ENCODE data around the gene TAF1D. TPM values are rescaled to one million over a fixed set of nuclear protein-coding genes. Genes with fewer than 3 reads are reported as not detected.

TAF1D gene
- total RNA-seq, 4 donors from 2014 or later = 68.8 to 178 (median 116) TPM

- intact Hi-C loops (cut with DNase I) = no loop called here
- H3K27ac ChIP-seq = no peak overlapping the region
- TF ChIP-seq POLR2A (IDR thresholded peaks at IDR 0.05) = no peak
- no peak for TF ChIP-seq CTCF (IDR thresholded peaks at IDR 0.05)
- H3K4me3 ChIP-seq = no peak overlapping the region
- H3K9me3 ChIP-seq = no peaks in the 10 kb centered on the region
- H3K36me3 ChIP-seq = peaks cover 0 to 99% (median 18%) of the 10 kb centered on the region in 3 donors
- no peaks in the 10 kb centered on the region for H3K27me3 ChIP-seq
- DNase-seq = no peak
- H3K4me1 ChIP-seq = no peaks in the 10 kb centered on the region
These were observed 46.7 kb downstream of the TAF1D start for GRCh38 chr11:93694557-93694956.

- TF ChIP-seq CTCF (IDR thresholded peaks at IDR 0.05) = no peak
- TF ChIP-seq POLR2A (IDR thresholded peaks at IDR 0.05) = no peak
- Histone ChIP-seq H3K9me3 (no peaks in the 10 kb centered on the region), H3K27ac (no peak overlapping the region), H3K4me3 (no peak overlapping the region), H3K4me1 (no peaks in the 10 kb centered on the region), H3K36me3 (peaks cover 0 to 99% (median 18%) of the 10 kb centered on the region in 3 donors), H3K27me3 (no peaks in the 10 kb centered on the region)
- intact Hi-C loops (cut with DNase I) = no loop called here
- WGBS, 2 donors = 91 to 92% methylated on average over 2 of the region's 2 CpGs
- DNase-seq = no peak
These were observed 47.2 kb downstream of the TAF1D start for GRCh38 chr11:93694109-93694508.

- 57 to 76% methylated on average over 2 of the region's 2 CpGs for WGBS, 2 donors
- no peaks in the 10 kb centered on the region for H3K9me3 ChIP-seq
- H3K27ac ChIP-seq = no peak overlapping the region
- H3K36me3 ChIP-seq = peaks cover 0 to 97% (median 0%) of the 10 kb centered on the region in 3 donors
- TF ChIP-seq CTCF (IDR thresholded peaks at IDR 0.05) = no peak
- no peak for TF ChIP-seq POLR2A (IDR thresholded peaks at IDR 0.05)
- H3K4me1 ChIP-seq = no peaks in the 10 kb centered on the region
- no peak overlapping the region for H3K4me3 ChIP-seq
- intact Hi-C loops (cut with DNase I) = no loop called here
- no peaks in the 10 kb centered on the region for H3K27me3 ChIP-seq
- DNase-seq = no peak
These were observed 52.1 kb downstream of the TAF1D start for GRCh38 chr11:93689240-93689639.

- 47 to 53% methylated on average over 1 of the region's 1 CpG for WGBS, 2 donors
- peaks cover 0 to 98% (median 7%) of the 10 kb centered on the region in 3 donors for H3K36me3 ChIP-seq
- intact Hi-C loops (cut with DNase I) = no loop called here
- peak overlapping the region in 1 of 4 donors; percentile 24 for H3K27ac ChIP-seq
- no peaks in the 10 kb centered on the region for H3K9me3 ChIP-seq
- no peak for DNase-seq
- no peak for TF ChIP-seq POLR2A (IDR thresholded peaks at IDR 0.05)
- TF ChIP-seq CTCF (IDR thresholded peaks at IDR 0.05) = no peak
- no peak overlapping the region for H3K4me3 ChIP-seq
- H3K4me1 ChIP-seq = no peaks in the 10 kb centered on the region
- H3K27me3 ChIP-seq = no peaks in the 10 kb centered on the region
These were observed 54.5 kb downstream of the TAF1D start for GRCh38 chr11:93686812-93687211.

GRCh38 chr11:93686226-93686625 is 55.1 kb downstream of the TAF1D start:
- Histone ChIP-seq H3K27me3 (no peaks in the 10 kb centered on the region), H3K4me3 (no peak overlapping the region), H3K9me3 (no peaks in the 10 kb centered on the region), H3K4me1 (no peaks in the 10 kb centered on the region), H3K27ac (no peak overlapping the region), H3K36me3 (peaks cover 0 to 97% (median 7%) of the 10 kb centered on the region in 3 donors)
- no peak for DNase-seq
- TF ChIP-seq POLR2A (IDR thresholded peaks at IDR 0.05) = no peak
- intact Hi-C loops (cut with DNase I) = no loop called here
- WGBS, 2 donors = 91 to 95% methylated on average over 2 of the region's 2 CpGs

Small RNAs within 50 kb of the gene (small RNA-seq; reads per million reads assigned to genes)
- 0 reads per million in 4 donors for gene RF00019
- 27.8 to 55.8 (median 42.3) reads per million in 4 donors for gene RF00493
- 0 to 0.57 (median 0.07) reads per million in 4 donors for gene SCARNA9
- gene SNORA1 = 0 reads per million in 4 donors
- gene SNORA18 = 0 reads per million in 4 donors
- gene SNORA25 = 0 reads per million in 4 donors
- gene SNORA32 = 0 reads per million in 4 donors
- 0 reads per million in 4 donors for gene SNORA40
- gene SNORA8 = 0 reads per million in 4 donors
- 0 reads per million in 4 donors for gene SNORD5
- gene SNORD6 = 1,341 to 3,115 (median 2,128) reads per million in 4 donors

Other genes starting within 250 kb of the TAF1D start
- gene SMCO4, start 198.1 kb downstream of the TAF1D start, total RNA-seq = 10 to 100 TPM in 3 of 4 donors, 1 to 10 TPM in 1; 7.1 to 28.2 (median 13.0) TPM
- gene CEP295, start 79.8 kb downstream of the TAF1D start, total RNA-seq = 10 to 100 TPM in 3 of 4 donors, 1 to 10 TPM in 1; 7.2 to 15.2 (median 11.9) TPM
- 10 to 100 TPM; 17.9 to 22.2 (median 21.0) TPM for gene C11orf54, start 177 bp upstream of the TAF1D start, total RNA-seq
- gene MED17, start 42.8 kb upstream of the TAF1D start, total RNA-seq = 10 to 100 TPM; 11.3 to 25.9 (median 17.1) TPM
- gene VSTM5, start 109.1 kb upstream of the TAF1D start, total RNA-seq = under 1 TPM in 2 of 4 donors, not detected in 2; 0.19 to 0.38 TPM

All from esophagus squamous epithelium (tissue), 5 donors.